Measurements from ENCODE around the gene SHISAL2A.

DNA sequence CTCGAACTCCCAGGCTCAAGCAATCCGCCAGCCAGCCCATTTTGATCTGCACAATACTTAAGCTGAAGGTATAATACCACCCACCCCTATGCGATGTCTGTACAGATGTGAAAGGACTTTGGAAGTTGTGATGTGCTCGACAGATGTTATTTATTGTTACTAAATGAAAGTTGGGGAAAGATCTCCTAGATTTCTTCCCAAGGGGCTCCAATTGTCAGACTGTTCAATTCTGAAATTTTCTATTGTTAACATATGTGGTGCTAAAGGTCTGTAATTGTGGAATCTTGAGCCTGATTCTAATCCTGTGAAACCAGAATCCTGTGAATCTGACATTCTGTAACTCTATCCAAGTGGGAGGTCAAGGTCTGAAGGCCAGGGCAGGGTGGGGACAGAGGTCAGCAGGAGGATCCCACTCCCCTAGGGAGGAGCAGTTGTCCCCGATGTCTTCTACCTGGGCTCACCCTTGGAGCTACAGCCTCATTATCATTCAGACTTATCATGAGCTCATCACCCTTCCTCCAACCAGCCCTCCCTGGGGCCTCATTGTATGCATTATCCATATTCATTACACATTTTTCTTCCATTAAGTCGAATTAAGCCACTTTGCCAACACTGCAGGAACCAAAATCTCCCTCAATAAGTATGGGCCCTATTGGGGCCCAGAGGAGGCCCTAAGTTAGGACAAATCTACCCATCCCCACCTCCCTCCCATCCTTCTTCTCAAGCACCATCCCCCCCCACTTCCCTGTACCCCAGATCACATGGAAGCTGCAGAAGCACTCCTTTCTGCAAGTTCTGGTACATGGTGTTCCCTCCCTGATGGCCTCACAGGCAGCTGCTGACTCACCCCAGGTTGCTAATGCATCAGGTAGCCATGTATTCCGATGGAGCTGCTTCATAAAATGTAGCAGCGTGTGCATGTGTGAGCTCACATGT lies 32.3 kb downstream of the SHISAL2A start:
- TF ChIP-seq POLR2A (IDR thresholded peaks at IDR 0.05; ENCODE audit: low read depth, low read length) = no peak
- no peak for TF ChIP-seq POU2F2 (IDR thresholded peaks at IDR 0.05; ENCODE audit: low read depth, low read length)
- no peak for TF ChIP-seq POLR2AphosphoS5 (IDR thresholded peaks at IDR 0.05; ENCODE audit: low read depth, low read length)
- TF ChIP-seq TAF1 (IDR thresholded peaks at IDR 0.05; ENCODE audit: low read depth, low read length) = no peak
- TF ChIP-seq SPI1 (IDR thresholded peaks at IDR 0.05; ENCODE audit: low read depth, low read length) = no peak

All from GM12891 (cell line).